Endodermal cell (in vitro differentiated cells): ENCODE data around the gene LANCL2. TPM values are rescaled to one million over a fixed set of nuclear protein-coding genes. Genes with fewer than 3 reads are reported as not detected.

Experiments used
- DNase-seq: peaks from one replicate; pipeline ENCODE4 v3.0.0-alpha.2; 2017
- H3K27ac ChIP-seq: 2 replicates; pipeline ENCODE4 v1.5.1; 2013; ENCODE audit warnings: mild to moderate bottlenecking, low read depth, low read length, moderate library complexity
- H3K27me3 ChIP-seq: 2 replicates; pipeline ENCODE4 v1.6.1; 2013; ENCODE audit warnings: mild to moderate bottlenecking, low read length, moderate library complexity; ENCODE audit not compliant: insufficient read depth, control insufficient read depth, poor library complexity, severe bottlenecking
- H3K36me3 ChIP-seq: 2 replicates; pipeline ENCODE4 v1.7.0; 2013; ENCODE audit warnings: mild to moderate bottlenecking, low read length, moderate library complexity; ENCODE audit not compliant: control insufficient read depth, insufficient read depth
- H3K4me1 ChIP-seq: one replicate; pipeline ENCODE4 v1.7.0; 2013; ENCODE audit warnings: low read length; ENCODE audit not compliant: control insufficient read depth, insufficient read depth
- H3K4me3 ChIP-seq: 2 replicates; pipeline ENCODE4 v1.5.1; 2013; ENCODE audit warnings: mild to moderate bottlenecking, low read length, moderate library complexity
- H3K9ac ChIP-seq: 2 replicates; pipeline ENCODE4 v1.6.1; 2013; ENCODE audit warnings: mild to moderate bottlenecking, low read length, moderate library complexity; ENCODE audit not compliant: poor library complexity, severe bottlenecking; ENCODE audit errors: extremely low read depth
- H3K9me3 ChIP-seq: 2 replicates; pipeline ENCODE4 v1.6.1; 2013; ENCODE audit warnings: mild to moderate bottlenecking, low read length, moderate library complexity; ENCODE audit not compliant: control insufficient read depth
- H3K27ac Mint-ChIP-seq: 2 replicates; pipeline ENCODE4 v1.8.0; 2020; ENCODE audit warnings: mixed read lengths
- H3K27me3 Mint-ChIP-seq: 2 replicates; pipeline ENCODE4 v1.8.0; 2021; ENCODE audit warnings: mild to moderate bottlenecking, mixed read lengths; ENCODE audit not compliant: insufficient read depth
- H3K36me3 Mint-ChIP-seq: 2 replicates; pipeline ENCODE4 v1.8.0; 2020; ENCODE audit warnings: low read depth, mixed read lengths
- H3K4me1 Mint-ChIP-seq: 2 replicates; pipeline ENCODE4 v1.8.0; 2020; ENCODE audit warnings: mixed read lengths
- H3K4me3 Mint-ChIP-seq: 2 replicates; pipeline ENCODE4 v1.8.0; 2020; ENCODE audit warnings: mild to moderate bottlenecking, moderate library complexity, mixed read lengths
- H3K9me3 Mint-ChIP-seq: 2 replicates; pipeline ENCODE4 v1.8.0; 2020; ENCODE audit warnings: mild to moderate bottlenecking, mixed read lengths
- CTCF ChIP-seq: fragments of 200-600 bp; sonication (generic); conservative IDR thresholded peaks from 2 replicates; pipeline ENCODE4 v1.5.0; 2021; ENCODE audit warnings: antibody characterized with exemption, mild to moderate bottlenecking
- WGBS, 2 experiments: methylation state at CpG; one replicate each; pipeline versions ENCODE4 v1.1.5 to v1.1.7; 2013; ENCODE audit warnings: missing lambda C conversion rate in 2 of 2, mixed read lengths in 1 of 2; ENCODE audit not compliant: insufficient coverage in 1 of 2, insufficient read length in 1 of 2; 5-methylcytosine and 5-hydroxymethylcytosine counted together
- total RNA-seq, 2 donors: library from RNA; stranded (reverse); fragmentation: NEBNext Ultra II Directional in 1 of 2; extraction: Animal tissue kit (Norgen Biotek cat#: 25700) in 1 of 2; gene quantifications; 2 replicates in 1 of 2; 3 replicates in 1 of 2; pipeline ENCODE4 v1.2.1, GENCODE V29; 2021

The LANCL2 gene
- total RNA-seq, 2 donors from 2014 or later: 9.4 to 17.7 TPM

- Mint-ChIP-seq H3K4me3 (no peak overlapping the region), H3K36me3 (no peaks in the 10 kb centered on the region), H3K27ac (no peak overlapping the region), H3K27me3 (no peaks in the 10 kb centered on the region), H3K9me3 (no peaks in the 10 kb centered on the region), H3K4me1 (peaks cover 7% of the 10 kb centered on the region)
- no peaks in the 10 kb centered on the region for H3K4me1 ChIP-seq
- no peak for TF ChIP-seq CTCF
- no peaks in the 10 kb centered on the region for H3K9me3 ChIP-seq
- H3K27ac ChIP-seq: no peak overlapping the region
- 95 to 100% methylated on average over 3 to 7 of the region's 8 CpGs for WGBS, 2 experiments
- no peak overlapping the region for H3K9ac ChIP-seq
- H3K4me3 ChIP-seq: no peak overlapping the region
- no peak for DNase-seq
- no peaks in the 10 kb centered on the region for H3K27me3 ChIP-seq
- H3K36me3 ChIP-seq: peaks cover 3% of the 10 kb centered on the region
Observed at GRCh38 chr7:55369427-55370400, 4.6 kb downstream of the LANCL2 start.

DNA sequence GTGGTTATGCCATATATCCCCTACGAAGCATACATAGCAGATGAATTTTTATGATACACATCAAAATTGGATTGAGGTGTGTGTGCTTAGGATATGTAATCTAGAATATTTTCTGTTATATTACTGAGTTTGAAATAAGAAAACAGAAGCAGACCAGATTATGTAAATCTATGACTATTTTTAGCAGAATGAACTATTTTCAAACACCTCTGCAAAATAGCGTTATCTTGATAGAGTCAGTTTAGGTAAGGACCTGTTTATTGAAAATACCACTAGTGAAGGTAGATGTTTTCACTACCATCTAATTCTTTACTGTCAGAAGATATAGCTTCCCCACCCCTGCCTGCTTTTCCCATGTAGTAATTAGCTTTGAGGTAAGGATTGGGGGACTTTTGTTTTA, 9.1 kb downstream of the LANCL2 start:
- H3K36me3 Mint-ChIP-seq: no peaks in the 10 kb centered on the region
- no peak for TF ChIP-seq CTCF

DNA sequence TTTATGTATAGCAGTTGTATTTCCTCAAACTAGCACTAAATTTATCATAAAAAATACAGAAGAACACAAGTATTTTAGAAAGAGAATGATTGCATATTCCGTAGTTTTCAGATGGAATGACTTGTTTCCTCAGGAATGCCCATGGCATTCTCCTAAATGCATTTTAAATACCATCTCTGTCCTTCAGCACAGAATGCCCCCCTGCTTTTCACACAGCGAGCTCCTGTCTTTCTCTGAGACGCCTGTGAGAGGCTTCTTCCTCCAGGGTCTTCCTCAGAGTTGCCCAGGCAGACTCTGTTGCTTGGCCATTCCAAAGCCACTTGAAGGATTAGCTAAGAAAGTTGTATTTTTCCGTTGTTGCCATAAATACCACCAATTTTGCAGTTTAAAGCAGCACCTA, 10.1 kb downstream of the LANCL2 start:
- no peak overlapping the region for H3K4me3 ChIP-seq
- no peaks in the 10 kb centered on the region for H3K36me3 ChIP-seq
- TF ChIP-seq CTCF: no peak
- H3K9me3 ChIP-seq: no peaks in the 10 kb centered on the region
- DNase-seq: no peak
- Mint-ChIP-seq H3K4me1 (no peaks in the 10 kb centered on the region), H3K27me3 (no peaks in the 10 kb centered on the region), H3K27ac (no peak overlapping the region), H3K36me3 (no peaks in the 10 kb centered on the region), H3K4me3 (no peak overlapping the region), H3K9me3 (no peaks in the 10 kb centered on the region)
- no peak overlapping the region for H3K27ac ChIP-seq
- no peak overlapping the region for H3K9ac ChIP-seq
- 90 to 100% methylated on average over 2 to 4 of the region's 4 CpGs for WGBS, 2 experiments
- H3K4me1 ChIP-seq: no peaks in the 10 kb centered on the region
- H3K27me3 ChIP-seq: no peaks in the 10 kb centered on the region

More for the DNA sequence above, 9.1 kb downstream of the LANCL2 start:
- no peak overlapping the region for H3K4me3 ChIP-seq
- H3K4me1 Mint-ChIP-seq: no peaks in the 10 kb centered on the region
- H3K4me1 ChIP-seq: no peaks in the 10 kb centered on the region
- no peak for DNase-seq
- H3K9me3 ChIP-seq: no peaks in the 10 kb centered on the region
- no peaks in the 10 kb centered on the region for H3K27me3 Mint-ChIP-seq
- H3K4me3 Mint-ChIP-seq: no peak overlapping the region
- no peak overlapping the region for H3K27ac ChIP-seq
- H3K27me3 ChIP-seq: no peaks in the 10 kb centered on the region
- H3K9me3 Mint-ChIP-seq: no peaks in the 10 kb centered on the region
- 89 to 100% methylated on average over 1 of the region's 2 CpGs for WGBS, 2 experiments
- H3K27ac Mint-ChIP-seq: no peak overlapping the region
- H3K9ac ChIP-seq: no peak overlapping the region
- H3K36me3 ChIP-seq: no peaks in the 10 kb centered on the region
